ENCODE results near the gene VPS13D.

Gene VPS13D

DNA sequence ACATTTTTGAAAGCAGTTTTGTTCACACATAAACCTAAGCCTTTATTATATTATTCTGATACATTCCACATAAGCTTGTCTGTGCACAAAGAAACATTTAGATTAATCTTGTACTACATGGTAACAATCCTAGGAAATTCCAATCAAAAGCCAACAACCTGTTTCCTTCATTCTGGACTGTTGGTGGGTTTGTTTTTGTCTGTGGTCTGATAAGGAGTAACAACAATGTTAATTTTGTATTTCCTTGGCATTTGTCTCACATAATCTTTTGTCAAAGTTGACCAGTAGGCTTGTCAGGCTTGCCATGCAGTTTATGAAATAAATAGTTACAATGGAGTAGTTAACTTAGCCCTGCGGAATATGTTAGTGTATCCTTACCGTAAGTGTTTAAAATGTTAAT lies 204.9 kb downstream of the VPS13D start:
- no peak overlapping the region for H2BK15ac ChIP-seq (ENCODE audit: low read depth, poor library complexity, severe bottlenecking)
- no peak overlapping the region for H3K4me3 ChIP-seq (ENCODE audit: insufficient read depth in 1 of 2, low read depth in 1 of 2, low read length in 2 of 2)
- no peak overlapping the region for H3K18ac ChIP-seq (ENCODE audit: low read depth in 1 of 2, low read length in 2 of 2)
- H2AK5ac ChIP-seq (ENCODE audit: low read length, severe bottlenecking): no peak overlapping the region
- H3K9me3 ChIP-seq (ENCODE audit: control insufficient read depth, low read length): no peaks in the 10 kb centered on the region
- no CpG with 5 or more reads among the region's 2 CpGs for WGBS
- H3K27me3 ChIP-seq (ENCODE audit: control insufficient read depth in 1 of 2, insufficient read depth in 1 of 2, low read length in 2 of 2): no peaks in the 10 kb centered on the region
- H3K27ac ChIP-seq (ENCODE audit: low read length, poor library complexity, severe bottlenecking): no peak overlapping the region
- no peak overlapping the region for H2BK12ac ChIP-seq (ENCODE audit: low read length in 2 of 2)
- H3K4me1 ChIP-seq (ENCODE audit: control insufficient read depth, insufficient read depth, low read depth, low read length): peaks cover 18% of the 10 kb centered on the region
- no peak for DNase-seq
- no peak overlapping the region for H4K8ac ChIP-seq (ENCODE audit: low read length)
- H2BK5ac ChIP-seq (ENCODE audit: low read depth, low read length, poor library complexity, severe bottlenecking): no peak overlapping the region
- H2BK120ac ChIP-seq (ENCODE audit: low read depth, low read length): no peak overlapping the region
- no peak overlapping the region for H3K4ac ChIP-seq (ENCODE audit: low read depth in 1 of 2, low read length in 2 of 2)
- no peak overlapping the region for H2AFZ ChIP-seq (ENCODE audit: low read depth, low read length)
- H3K36me3 ChIP-seq (ENCODE audit: control insufficient read depth in 1 of 2, insufficient read depth in 2 of 2, low read depth in 1 of 2, low read length in 2 of 2): peaks cover 4 to 19% of the 10 kb centered on the region in 2 experiments
- H3K14ac ChIP-seq (ENCODE audit: low read length in 2 of 2): no peak overlapping the region
- no peak overlapping the region for H3K23ac ChIP-seq (ENCODE audit: low read length in 2 of 2)
- no peak overlapping the region for H3K9ac ChIP-seq (ENCODE audit: low read length)
- peaks cover 3% of the 10 kb centered on the region for H3K79me1 ChIP-seq (replicated peaks; ENCODE audit: low read length, poor library complexity, severe bottlenecking)
- no peak overlapping the region for H3K4me2 ChIP-seq (ENCODE audit: low read length, poor library complexity, severe bottlenecking)
- H4K91ac ChIP-seq (ENCODE audit: low read length): no peak overlapping the region

DNA sequence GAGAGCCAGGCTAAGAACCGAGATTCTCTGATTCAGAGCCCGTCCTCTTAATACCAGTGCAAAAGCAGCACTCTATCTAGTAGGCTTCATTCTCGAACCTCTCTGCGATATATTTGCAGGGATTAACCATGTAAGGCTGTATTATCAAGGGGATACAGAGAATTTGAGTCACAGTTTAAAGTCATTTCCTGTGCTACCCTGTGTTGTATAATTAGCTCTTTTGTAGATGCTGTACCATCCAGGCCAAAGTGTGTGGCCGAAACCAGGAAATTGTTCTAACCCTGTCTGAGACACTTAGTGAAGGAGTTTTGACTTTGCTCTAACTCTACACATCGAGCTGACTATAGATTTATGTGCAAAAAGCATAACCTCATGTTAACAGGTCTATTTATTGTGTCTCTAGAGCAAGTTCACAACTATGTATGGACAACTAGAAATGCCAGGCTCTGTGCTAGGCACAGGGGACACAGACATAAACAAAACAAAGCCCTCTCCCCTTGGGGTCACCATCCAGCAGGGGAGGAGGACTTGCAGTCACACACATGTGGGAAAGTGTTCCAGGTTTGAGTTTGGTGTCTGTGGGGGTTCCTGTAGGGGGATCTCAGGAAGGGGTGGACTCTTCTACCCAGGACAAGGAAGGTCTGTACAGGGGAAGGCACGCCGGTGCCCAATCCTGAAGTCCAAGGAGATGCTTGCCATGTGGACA lies 206.0 kb downstream of the VPS13D start:
- no peak overlapping the region for H4K8ac ChIP-seq (ENCODE audit: low read length)
- no peak overlapping the region for H3K27ac ChIP-seq (ENCODE audit: low read length, poor library complexity, severe bottlenecking)
- no peak overlapping the region for H3K4me3 ChIP-seq (ENCODE audit: insufficient read depth in 1 of 2, low read depth in 1 of 2, low read length in 2 of 2)
- H2BK12ac ChIP-seq (ENCODE audit: low read length in 2 of 2): no peak overlapping the region
- no peak for DNase-seq
- no peak overlapping the region for H3K4me2 ChIP-seq (ENCODE audit: low read length, poor library complexity, severe bottlenecking)
- peaks cover 4 to 18% of the 10 kb centered on the region in 2 experiments for H3K36me3 ChIP-seq (ENCODE audit: control insufficient read depth in 1 of 2, insufficient read depth in 2 of 2, low read depth in 1 of 2, low read length in 2 of 2)
- no peak overlapping the region for H3K23ac ChIP-seq (ENCODE audit: low read length in 2 of 2)
- no peaks in the 10 kb centered on the region for H3K27me3 ChIP-seq (ENCODE audit: control insufficient read depth in 1 of 2, insufficient read depth in 1 of 2, low read length in 2 of 2)
- H2AK5ac ChIP-seq (ENCODE audit: low read length, severe bottlenecking): no peak overlapping the region
- H3K4ac ChIP-seq (ENCODE audit: low read depth in 1 of 2, low read length in 2 of 2): no peak overlapping the region
- H2BK15ac ChIP-seq (ENCODE audit: low read depth, poor library complexity, severe bottlenecking): no peak overlapping the region
- H3K9me3 ChIP-seq (ENCODE audit: control insufficient read depth, low read length): no peaks in the 10 kb centered on the region
- H3K79me1 ChIP-seq (replicated peaks; ENCODE audit: low read length, poor library complexity, severe bottlenecking): peaks cover 4% of the 10 kb centered on the region
- no peak overlapping the region for H3K14ac ChIP-seq (ENCODE audit: low read length in 2 of 2)
- 87% methylated on average over 6 of the region's 8 CpGs for WGBS
- peaks cover 18% of the 10 kb centered on the region for H3K4me1 ChIP-seq (ENCODE audit: control insufficient read depth, insufficient read depth, low read depth, low read length)
- H3K9ac ChIP-seq (ENCODE audit: low read length): no peak overlapping the region
- H2BK120ac ChIP-seq (ENCODE audit: low read depth, low read length): no peak overlapping the region
- H3K18ac ChIP-seq (ENCODE audit: low read depth in 1 of 2, low read length in 2 of 2): no peak overlapping the region
- H2BK5ac ChIP-seq (ENCODE audit: low read depth, low read length, poor library complexity, severe bottlenecking): no peak overlapping the region
- H4K91ac ChIP-seq (ENCODE audit: low read length): no peak overlapping the region
- H2AFZ ChIP-seq (ENCODE audit: low read depth, low read length): no peak overlapping the region

DNA sequence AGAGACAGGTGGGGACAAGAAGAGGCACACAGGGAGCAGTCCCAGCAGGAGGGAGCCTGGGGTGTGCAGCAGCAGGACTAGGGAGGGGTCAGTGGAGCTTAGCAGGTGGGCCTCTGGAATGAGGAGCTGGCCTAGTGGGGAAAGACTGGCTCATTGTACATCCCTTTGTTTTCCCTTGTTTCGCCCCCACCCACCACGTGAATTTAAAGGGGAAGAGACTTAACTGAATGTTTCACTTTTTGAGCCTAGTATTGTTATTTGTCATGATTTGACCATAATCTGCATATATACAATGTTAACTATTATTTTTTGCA lies 206.5 kb downstream of the VPS13D start:
- Histone ChIP-seq H2BK15ac (ENCODE audit: low read depth, poor library complexity, severe bottlenecking) (no peak overlapping the region), H3K79me1 (replicated peaks; ENCODE audit: low read length, poor library complexity, severe bottlenecking) (peaks cover 4% of the 10 kb centered on the region), H2BK120ac (ENCODE audit: low read depth, low read length) (no peak overlapping the region), H3K27me3 (ENCODE audit: control insufficient read depth in 1 of 2, insufficient read depth in 1 of 2, low read length in 2 of 2) (no peaks in the 10 kb centered on the region), H3K14ac (ENCODE audit: low read length in 2 of 2) (no peak overlapping the region), H3K4me2 (ENCODE audit: low read length, poor library complexity, severe bottlenecking) (no peak overlapping the region), H3K18ac (ENCODE audit: low read depth in 1 of 2, low read length in 2 of 2) (no peak overlapping the region), H3K9ac (ENCODE audit: low read length) (no peak overlapping the region), H2AFZ (ENCODE audit: low read depth, low read length) (no peak overlapping the region), H3K27ac (ENCODE audit: low read length, poor library complexity, severe bottlenecking) (no peak overlapping the region), H3K4me1 (ENCODE audit: control insufficient read depth, insufficient read depth, low read depth, low read length) (peaks cover 18% of the 10 kb centered on the region), H2BK5ac (ENCODE audit: low read depth, low read length, poor library complexity, severe bottlenecking) (no peak overlapping the region), H4K91ac (ENCODE audit: low read length) (no peak overlapping the region), H3K36me3 (ENCODE audit: control insufficient read depth in 1 of 2, insufficient read depth in 2 of 2, low read depth in 1 of 2, low read length in 2 of 2) (peaks cover 6 to 18% of the 10 kb centered on the region in 2 experiments), H4K8ac (ENCODE audit: low read length) (no peak overlapping the region), H2BK12ac (ENCODE audit: low read length in 2 of 2) (no peak overlapping the region), H3K23ac (ENCODE audit: low read length in 2 of 2) (no peak overlapping the region), H3K4me3 (ENCODE audit: insufficient read depth in 1 of 2, low read depth in 1 of 2, low read length in 2 of 2) (no peak overlapping the region), H2AK5ac (ENCODE audit: low read length, severe bottlenecking) (no peak overlapping the region), H3K4ac (ENCODE audit: low read depth in 1 of 2, low read length in 2 of 2) (no peak overlapping the region), H3K9me3 (ENCODE audit: control insufficient read depth, low read length) (no peaks in the 10 kb centered on the region)
- DNase-seq: no peak
- no CpG with 5 or more reads among the region's 2 CpGs for WGBS

DNA sequence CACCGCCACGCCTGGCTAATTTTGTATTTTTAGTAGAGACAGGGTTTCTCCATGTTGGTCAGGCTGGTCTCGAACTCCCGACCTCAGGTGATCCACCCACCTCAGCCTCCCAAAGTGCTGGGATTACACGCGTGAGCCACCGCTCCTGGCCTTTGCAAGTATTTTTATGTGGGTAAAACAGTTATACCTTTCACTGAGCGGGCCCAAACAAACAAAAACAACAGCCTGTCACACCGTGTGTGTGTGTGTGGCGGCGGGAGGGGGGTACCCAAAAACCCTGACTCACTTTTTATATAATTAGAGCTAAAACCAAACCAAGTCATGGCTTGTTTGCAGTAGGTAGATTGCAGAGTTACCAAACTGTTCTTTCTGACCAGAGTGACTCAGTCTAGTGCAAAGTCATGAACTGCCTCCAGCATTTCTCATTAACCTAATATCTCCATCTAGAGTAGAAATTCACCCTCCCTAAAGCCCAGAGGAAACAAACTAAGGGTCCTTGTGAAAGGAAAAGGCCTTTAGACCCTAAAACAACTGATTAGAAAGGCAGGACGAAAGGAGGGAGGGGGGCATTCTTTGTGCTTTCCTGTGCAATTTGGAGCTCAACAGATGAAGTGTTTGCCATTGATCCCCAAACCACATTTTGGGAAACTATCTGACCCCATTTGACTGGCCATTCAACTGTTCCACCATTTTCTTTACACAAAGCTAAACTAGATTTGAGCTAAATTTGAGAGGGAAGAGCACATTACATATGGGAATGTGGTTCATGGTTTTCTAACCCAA lies 207.2 kb downstream of the VPS13D start:
- Histone ChIP-seq H3K4ac (ENCODE audit: low read depth in 1 of 2, low read length in 2 of 2) (no peak overlapping the region), H2BK120ac (ENCODE audit: low read depth, low read length) (no peak overlapping the region), H2BK15ac (ENCODE audit: low read depth, poor library complexity, severe bottlenecking) (no peak overlapping the region), H2AFZ (ENCODE audit: low read depth, low read length) (no peak overlapping the region), H2AK5ac (ENCODE audit: low read length, severe bottlenecking) (no peak overlapping the region), H3K4me3 (ENCODE audit: insufficient read depth in 1 of 2, low read depth in 1 of 2, low read length in 2 of 2) (no peak overlapping the region), H3K14ac (ENCODE audit: low read length in 2 of 2) (no peak overlapping the region), H4K91ac (ENCODE audit: low read length) (no peak overlapping the region), H2BK12ac (ENCODE audit: low read length in 2 of 2) (no peak overlapping the region), H3K9me3 (ENCODE audit: control insufficient read depth, low read length) (no peaks in the 10 kb centered on the region), H3K27ac (ENCODE audit: low read length, poor library complexity, severe bottlenecking) (no peak overlapping the region), H3K79me1 (replicated peaks; ENCODE audit: low read length, poor library complexity, severe bottlenecking) (peaks cover 6% of the 10 kb centered on the region), H3K27me3 (ENCODE audit: control insufficient read depth in 1 of 2, insufficient read depth in 1 of 2, low read length in 2 of 2) (no peaks in the 10 kb centered on the region), H3K36me3 (ENCODE audit: control insufficient read depth in 1 of 2, insufficient read depth in 2 of 2, low read depth in 1 of 2, low read length in 2 of 2) (peaks cover 7 to 18% of the 10 kb centered on the region in 2 experiments), H3K9ac (ENCODE audit: low read length) (no peak overlapping the region), H4K8ac (ENCODE audit: low read length) (no peak overlapping the region), H3K4me2 (ENCODE audit: low read length, poor library complexity, severe bottlenecking) (no peak overlapping the region), H3K18ac (ENCODE audit: low read depth in 1 of 2, low read length in 2 of 2) (no peak overlapping the region), H3K23ac (ENCODE audit: low read length in 2 of 2) (no peak overlapping the region), H3K4me1 (ENCODE audit: control insufficient read depth, insufficient read depth, low read depth, low read length) (peaks cover 18% of the 10 kb centered on the region), H2BK5ac (ENCODE audit: low read depth, low read length, poor library complexity, severe bottlenecking) (no peak overlapping the region)
- peak; percentile 31 for DNase-seq
- WGBS: 100% methylated on average over 7 of the region's 12 CpGs

Measured in mesenchymal stem cell (in vitro differentiated cells and primary cell).